Gastroesophageal sphincter (tissue), 3 donors: ENCODE results near the gene OSCP1.

Source experiments
- POLR2A ChIP-seq, 2 donors: fragments of 450-650 bp; IDR thresholded peaks; one replicate each; pipeline ENCODE4 v1.6.1; 2017; ENCODE audit warnings: antibody characterized with exemption in 2 of 2, mild to moderate bottlenecking in 2 of 2, moderate library complexity in 1 of 2
- TF ChIP-seq, protein P1 (sequence below), 4 experiments: fragments of 200-600 bp in 2 of 4; fragments of 450-650 bp in 2 of 4; sonication (generic) in 1 of 4; IDR thresholded peaks; one replicate each; pipeline ENCODE4 v1.5.1; 2017 to 2019; ENCODE audit warnings: antibody characterized with exemption in 4 of 4, mild to moderate bottlenecking in 2 of 4, moderate library complexity in 2 of 4

DNA sequence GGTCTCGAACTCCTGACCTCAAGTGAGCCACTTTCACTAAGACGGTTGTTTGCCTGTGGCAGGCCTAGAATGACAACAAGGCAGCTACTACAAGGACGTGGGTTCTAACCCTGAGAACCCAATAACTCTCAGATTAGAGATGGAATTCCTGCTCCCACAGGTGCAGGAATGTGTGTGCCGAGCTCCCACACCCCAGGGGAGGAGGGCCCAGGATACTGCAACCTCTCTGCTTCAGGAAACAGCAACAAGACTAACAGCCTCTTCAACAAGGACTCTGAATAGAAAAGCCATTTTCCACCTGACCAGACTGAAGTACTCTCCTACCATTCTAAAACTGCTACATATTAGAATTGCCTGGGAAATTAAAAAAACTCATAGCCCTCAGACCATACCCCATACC lies 57.4 kb downstream of the OSCP1 start:
- no peak for TF ChIP-seq POLR2A (IDR thresholded peaks at IDR 0.05)
- TF ChIP-seq, protein P1, sequence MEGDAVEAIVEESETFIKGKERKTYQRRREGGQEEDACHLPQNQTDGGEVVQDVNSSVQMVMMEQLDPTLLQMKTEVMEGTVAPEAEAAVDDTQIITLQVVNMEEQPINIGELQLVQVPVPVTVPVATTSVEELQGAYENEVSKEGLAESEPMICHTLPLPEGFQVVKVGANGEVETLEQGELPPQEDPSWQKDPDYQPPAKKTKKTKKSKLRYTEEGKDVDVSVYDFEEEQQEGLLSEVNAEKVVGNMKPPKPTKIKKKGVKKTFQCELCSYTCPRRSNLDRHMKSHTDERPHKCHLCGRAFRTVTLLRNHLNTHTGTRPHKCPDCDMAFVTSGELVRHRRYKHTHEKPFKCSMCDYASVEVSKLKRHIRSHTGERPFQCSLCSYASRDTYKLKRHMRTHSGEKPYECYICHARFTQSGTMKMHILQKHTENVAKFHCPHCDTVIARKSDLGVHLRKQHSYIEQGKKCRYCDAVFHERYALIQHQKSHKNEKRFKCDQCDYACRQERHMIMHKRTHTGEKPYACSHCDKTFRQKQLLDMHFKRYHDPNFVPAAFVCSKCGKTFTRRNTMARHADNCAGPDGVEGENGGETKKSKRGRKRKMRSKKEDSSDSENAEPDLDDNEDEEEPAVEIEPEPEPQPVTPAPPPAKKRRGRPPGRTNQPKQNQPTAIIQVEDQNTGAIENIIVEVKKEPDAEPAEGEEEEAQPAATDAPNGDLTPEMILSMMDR (IDR thresholded peaks at IDR 0.05): no peak
